AG09309 (cell line): ENCODE results near the gene PRDM5.
"Not testable (repeated sequence)": the region's sequence is repeated elsewhere in the genome, so short reads cannot be mapped to it uniquely, and the experiment has no call there.

Experiments
- DNase-seq: peaks from one replicate; pipeline ENCODE4 v3.0.0-alpha.2; 2010; ENCODE audit warnings: low read depth
- H3K4me3 ChIP-seq: 2 replicates; pipeline ENCODE4 v1.5.1; 2011; ENCODE audit warnings: mild to moderate bottlenecking, low read depth, low read length, moderate library complexity; ENCODE audit not compliant: control insufficient read depth
- TF ChIP-seq, protein P1 (sequence below): IDR thresholded peaks from 2 replicates; pipeline ENCODE4 v1.5.1; 2011; ENCODE audit warnings: mild to moderate bottlenecking, low read depth, low read length, inconsistent platforms; ENCODE audit not compliant: insufficient read depth, control insufficient read depth; ENCODE audit errors: missing control alignments

Gene PRDM5

DNA sequence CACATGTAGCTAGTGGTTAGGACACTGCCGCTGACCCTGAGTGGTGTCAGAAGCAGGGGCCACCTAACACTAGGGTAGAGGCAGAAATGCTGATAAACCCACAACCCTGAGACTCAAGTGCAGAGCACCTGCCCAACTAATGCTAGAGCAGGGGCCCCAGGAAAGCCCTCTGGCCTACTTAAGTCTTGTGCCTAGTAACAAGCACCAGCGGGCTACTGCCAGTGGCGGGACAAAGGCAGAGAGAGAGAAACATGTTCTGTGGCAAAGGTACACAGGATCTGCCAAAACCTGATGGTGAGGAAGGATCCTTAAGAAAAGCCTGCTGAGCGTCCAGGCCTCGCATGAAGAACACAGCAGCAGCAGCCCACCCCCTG, 172.4 kb downstream of the PRDM5 start:
- DNase-seq, result no peak
- H3K4me3 ChIP-seq, result no peak overlapping the region
- TF ChIP-seq, protein P1, sequence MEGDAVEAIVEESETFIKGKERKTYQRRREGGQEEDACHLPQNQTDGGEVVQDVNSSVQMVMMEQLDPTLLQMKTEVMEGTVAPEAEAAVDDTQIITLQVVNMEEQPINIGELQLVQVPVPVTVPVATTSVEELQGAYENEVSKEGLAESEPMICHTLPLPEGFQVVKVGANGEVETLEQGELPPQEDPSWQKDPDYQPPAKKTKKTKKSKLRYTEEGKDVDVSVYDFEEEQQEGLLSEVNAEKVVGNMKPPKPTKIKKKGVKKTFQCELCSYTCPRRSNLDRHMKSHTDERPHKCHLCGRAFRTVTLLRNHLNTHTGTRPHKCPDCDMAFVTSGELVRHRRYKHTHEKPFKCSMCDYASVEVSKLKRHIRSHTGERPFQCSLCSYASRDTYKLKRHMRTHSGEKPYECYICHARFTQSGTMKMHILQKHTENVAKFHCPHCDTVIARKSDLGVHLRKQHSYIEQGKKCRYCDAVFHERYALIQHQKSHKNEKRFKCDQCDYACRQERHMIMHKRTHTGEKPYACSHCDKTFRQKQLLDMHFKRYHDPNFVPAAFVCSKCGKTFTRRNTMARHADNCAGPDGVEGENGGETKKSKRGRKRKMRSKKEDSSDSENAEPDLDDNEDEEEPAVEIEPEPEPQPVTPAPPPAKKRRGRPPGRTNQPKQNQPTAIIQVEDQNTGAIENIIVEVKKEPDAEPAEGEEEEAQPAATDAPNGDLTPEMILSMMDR, result no peak

DNA sequence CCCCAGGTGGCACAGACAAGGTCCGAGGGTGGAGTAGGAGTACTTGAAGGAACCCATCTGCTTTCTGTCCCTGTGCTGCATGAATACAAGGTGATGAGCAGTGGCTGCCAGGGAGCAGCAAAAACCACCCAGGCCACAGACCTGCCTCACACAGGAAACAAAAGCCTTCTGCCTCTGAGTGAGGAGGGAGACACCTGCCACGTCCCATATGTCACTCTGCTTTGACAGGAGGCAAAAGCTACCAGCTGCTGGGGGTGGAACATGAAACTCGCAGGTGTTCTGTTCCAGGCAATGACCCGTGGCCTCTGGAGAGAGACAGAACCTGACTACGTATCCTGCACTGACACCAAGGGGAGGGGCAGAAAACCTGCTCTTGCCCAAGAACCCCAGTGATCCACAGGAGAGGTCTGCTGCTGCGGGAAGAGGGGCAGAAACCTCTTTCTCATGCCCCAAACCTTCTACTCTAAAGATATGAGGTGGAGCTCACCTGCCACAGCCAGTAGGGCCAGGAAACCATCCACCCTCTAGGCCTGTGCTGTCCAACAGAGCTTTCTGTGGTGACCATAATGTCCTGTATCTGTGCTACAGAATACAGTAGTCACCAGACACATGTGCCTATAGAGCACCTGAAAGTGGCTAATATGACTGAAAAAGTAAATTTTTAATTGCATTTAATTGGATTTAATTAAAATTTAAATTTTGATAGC, 172.9 kb downstream of the PRDM5 start:
- no peak for DNase-seq
- TF ChIP-seq, protein P1, result no peak
- no peak overlapping the region for H3K4me3 ChIP-seq

DNA sequence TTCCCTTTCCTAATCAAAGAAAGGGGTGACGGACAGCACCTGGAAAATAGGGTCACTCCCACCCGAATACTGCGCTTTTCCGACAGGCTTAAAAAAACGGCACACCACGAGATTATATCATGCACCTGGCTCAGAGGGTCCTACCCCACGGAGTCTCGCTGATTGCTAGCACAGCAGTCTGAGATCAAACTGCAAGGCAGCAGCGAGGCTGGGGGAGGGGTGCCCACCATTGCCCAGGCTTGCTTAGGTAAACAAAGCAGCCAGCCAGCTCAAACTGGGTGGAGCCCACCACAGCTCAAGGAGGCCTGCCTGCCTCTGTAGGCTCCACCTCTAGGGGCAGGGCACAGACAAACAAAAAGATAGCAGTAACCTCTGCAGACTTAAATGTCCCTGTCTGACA, 180.9 kb downstream of the PRDM5 start:
- H3K4me3 ChIP-seq, DNase-seq: not testable (repeated sequence)

DNA sequence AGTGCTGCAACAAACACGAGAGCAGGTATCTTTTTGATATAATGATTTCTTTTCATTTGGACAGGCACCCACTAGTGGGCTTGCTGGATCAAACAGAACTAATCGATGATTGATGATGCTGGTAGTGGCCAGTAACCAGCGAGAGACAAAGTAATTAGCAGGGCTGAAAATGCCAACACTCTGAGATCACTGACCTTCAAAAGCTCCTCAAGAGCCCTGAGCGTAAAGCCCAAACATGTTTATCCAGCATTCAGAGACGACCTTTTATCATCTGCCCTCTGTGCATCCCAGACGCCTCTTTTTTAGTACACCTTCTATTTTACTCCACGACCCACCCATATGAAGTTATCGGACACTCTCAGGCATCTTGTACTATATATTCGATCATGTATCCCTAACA, 186.2 kb downstream of the PRDM5 start:
- TF ChIP-seq, protein P1, result no peak
- no peak overlapping the region for H3K4me3 ChIP-seq
- DNase-seq, result no peak

DNA sequence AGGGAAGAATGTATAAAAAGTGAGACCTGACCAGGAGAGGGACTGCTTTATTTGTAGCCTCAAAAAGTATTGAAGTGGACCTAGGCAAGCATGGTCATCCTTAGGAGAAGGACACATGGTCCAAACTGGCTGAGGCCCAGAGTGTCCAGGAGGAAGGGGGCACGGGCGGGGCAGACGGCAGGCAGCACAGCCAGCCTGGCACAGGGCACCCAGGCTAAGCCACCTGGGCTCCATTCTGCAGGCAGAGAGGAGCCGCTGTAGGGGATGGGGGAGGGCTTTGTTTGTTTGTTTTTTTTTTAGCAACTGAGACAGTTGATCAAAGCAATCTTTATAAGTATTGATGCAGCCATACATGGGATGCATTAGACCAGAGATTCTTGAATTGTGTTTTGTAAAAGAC, 188.6 kb downstream of the PRDM5 start:
- H3K4me3 ChIP-seq, result no peak overlapping the region
- DNase-seq, result no peak
- TF ChIP-seq, protein P1, result no peak

DNA sequence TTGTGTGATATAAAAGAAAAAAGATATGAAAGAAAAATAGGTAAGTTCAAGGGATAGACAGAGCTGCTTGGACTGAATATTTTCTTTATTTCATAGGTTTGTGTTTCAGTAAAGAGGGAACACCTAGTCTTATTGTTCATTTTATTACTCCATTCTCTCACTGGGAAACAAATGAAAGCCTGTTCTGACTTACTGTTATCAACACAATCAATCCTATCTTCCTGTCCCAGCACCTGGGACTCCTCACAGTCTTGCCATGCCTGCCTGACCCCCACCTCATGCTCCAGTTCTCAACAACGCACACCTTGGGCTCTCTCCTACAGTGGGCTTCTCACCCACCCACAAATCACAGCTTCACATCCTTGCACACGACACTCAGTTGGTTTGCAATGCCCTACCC, 189.5 kb downstream of the PRDM5 start:
- H3K4me3 ChIP-seq, result no peak overlapping the region
- TF ChIP-seq, protein P1, result no peak
- DNase-seq, result no peak

DNA sequence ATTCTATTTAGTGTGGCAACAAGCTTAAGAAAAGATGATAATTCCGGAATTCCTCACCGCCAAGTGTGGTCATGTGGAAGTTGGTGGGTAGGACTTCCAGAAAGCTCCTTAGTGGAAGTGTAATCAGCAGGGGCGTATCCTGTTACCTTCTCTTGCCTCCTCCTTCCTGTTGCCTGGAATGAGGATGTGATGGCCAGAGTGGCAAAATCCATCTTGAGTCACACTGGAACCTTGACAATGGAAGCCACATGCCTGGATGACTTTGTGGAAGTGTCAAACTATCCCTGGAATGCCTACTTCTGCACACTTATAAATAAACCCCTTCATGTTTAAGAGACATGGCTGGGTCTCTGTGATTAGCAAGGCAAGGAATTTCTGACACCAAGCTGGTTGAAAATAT, 191.0 kb downstream of the PRDM5 start:
- TF ChIP-seq, protein P1, result no peak
- no peak overlapping the region for H3K4me3 ChIP-seq
- DNase-seq, result no peak
